ENCODE measurements around the gene TNS1. TPM values are rescaled to one million over a fixed set of nuclear protein-coding genes. Genes with fewer than 3 reads are reported as not detected.

TNS1 gene
- total RNA-seq, 1 donor from 2014 or later = 0.13 TPM

DNA sequence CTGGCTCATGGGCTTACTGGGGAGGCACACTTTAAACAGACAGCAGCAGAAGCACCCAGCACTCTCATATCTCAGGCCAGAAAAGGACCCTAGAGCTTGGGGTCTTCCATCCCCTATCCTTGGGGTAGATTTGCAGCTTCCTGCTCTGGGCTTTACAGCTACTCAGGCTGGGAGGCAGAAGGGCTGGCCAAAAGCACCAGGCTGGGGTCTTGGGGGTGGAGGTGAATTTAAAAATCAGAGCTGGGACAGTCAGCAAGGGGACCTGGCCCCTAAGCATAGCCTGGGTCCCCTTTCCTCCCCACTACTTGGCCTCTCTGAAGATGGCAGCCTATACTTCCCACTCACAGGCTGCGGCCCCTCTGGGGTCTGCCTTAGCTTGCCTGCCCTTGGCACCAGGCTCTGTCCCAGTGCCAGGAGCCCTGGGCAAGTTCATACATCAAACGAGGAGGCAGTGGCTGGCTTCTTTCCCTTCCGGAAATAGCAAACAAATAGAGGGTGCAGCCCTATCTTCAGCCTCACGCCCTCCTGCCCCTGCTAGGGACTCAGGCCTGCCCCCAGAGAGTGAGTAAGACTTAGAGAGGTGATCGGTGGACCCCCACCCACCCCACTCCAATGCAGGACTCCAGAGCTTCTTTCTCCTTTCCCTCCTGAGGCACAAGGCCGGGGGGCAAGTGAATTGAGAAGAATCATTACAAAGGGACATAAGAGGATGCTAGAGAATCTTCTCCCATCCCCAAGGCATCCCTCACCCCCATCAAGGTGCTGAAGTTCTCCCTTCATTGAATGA, 26.0 kb upstream of the TNS1 start:
- no peak overlapping the region for H3K27ac Mint-ChIP-seq
- intact Hi-C loops (cut with micrococcal nuclease) = no loop called here
- TF ChIP-seq, protein P1, sequence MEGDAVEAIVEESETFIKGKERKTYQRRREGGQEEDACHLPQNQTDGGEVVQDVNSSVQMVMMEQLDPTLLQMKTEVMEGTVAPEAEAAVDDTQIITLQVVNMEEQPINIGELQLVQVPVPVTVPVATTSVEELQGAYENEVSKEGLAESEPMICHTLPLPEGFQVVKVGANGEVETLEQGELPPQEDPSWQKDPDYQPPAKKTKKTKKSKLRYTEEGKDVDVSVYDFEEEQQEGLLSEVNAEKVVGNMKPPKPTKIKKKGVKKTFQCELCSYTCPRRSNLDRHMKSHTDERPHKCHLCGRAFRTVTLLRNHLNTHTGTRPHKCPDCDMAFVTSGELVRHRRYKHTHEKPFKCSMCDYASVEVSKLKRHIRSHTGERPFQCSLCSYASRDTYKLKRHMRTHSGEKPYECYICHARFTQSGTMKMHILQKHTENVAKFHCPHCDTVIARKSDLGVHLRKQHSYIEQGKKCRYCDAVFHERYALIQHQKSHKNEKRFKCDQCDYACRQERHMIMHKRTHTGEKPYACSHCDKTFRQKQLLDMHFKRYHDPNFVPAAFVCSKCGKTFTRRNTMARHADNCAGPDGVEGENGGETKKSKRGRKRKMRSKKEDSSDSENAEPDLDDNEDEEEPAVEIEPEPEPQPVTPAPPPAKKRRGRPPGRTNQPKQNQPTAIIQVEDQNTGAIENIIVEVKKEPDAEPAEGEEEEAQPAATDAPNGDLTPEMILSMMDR (IDR thresholded peaks at IDR 0.05) = no peak
- no peak for ATAC-seq (ENCODE audit: low read depth)
- no peaks in the 10 kb centered on the region for H3K4me1 Mint-ChIP-seq
- H3K27me3 Mint-ChIP-seq = no peaks in the 10 kb centered on the region
- no peaks in the 10 kb centered on the region for H3K9me3 Mint-ChIP-seq
- ChIA-PET POLR2A (no interaction called here), CTCF (no interaction called here)
- H3K4me3 Mint-ChIP-seq = no peak overlapping the region
- no peak for DNase-seq
- H3K36me3 Mint-ChIP-seq (ENCODE audit: low read depth) = no peaks in the 10 kb centered on the region

DNA sequence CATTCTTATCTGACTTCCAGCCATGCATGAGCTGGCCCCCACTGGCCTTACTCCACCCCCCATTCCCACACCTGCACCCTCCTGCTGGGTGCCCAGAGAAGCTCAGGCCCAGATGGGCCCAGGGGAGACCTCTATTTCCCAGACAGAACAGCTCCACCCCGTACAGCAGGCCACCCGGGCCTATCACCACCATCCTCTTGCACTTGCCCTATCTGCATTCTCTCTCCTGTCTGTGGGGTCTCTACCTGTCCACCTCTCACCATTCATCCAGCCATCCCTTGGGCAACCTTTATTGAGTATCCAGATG, 25.3 kb upstream of the TNS1 start:
- CTCF ChIA-PET = no interaction called here
- Mint-ChIP-seq H3K4me3 (no peak overlapping the region), H3K4me1 (no peaks in the 10 kb centered on the region), H3K27ac (no peak overlapping the region), H3K27me3 (no peaks in the 10 kb centered on the region), H3K9me3 (no peaks in the 10 kb centered on the region), H3K36me3 (ENCODE audit: low read depth) (no peaks in the 10 kb centered on the region)
- DNase-seq (no peak), ATAC-seq (ENCODE audit: low read depth) (no peak)
- intact Hi-C loops (cut with micrococcal nuclease) = no loop called here
- POLR2A ChIA-PET = no interaction called here
- TF ChIP-seq, protein P1 (IDR thresholded peaks at IDR 0.05) = no peak

DNA sequence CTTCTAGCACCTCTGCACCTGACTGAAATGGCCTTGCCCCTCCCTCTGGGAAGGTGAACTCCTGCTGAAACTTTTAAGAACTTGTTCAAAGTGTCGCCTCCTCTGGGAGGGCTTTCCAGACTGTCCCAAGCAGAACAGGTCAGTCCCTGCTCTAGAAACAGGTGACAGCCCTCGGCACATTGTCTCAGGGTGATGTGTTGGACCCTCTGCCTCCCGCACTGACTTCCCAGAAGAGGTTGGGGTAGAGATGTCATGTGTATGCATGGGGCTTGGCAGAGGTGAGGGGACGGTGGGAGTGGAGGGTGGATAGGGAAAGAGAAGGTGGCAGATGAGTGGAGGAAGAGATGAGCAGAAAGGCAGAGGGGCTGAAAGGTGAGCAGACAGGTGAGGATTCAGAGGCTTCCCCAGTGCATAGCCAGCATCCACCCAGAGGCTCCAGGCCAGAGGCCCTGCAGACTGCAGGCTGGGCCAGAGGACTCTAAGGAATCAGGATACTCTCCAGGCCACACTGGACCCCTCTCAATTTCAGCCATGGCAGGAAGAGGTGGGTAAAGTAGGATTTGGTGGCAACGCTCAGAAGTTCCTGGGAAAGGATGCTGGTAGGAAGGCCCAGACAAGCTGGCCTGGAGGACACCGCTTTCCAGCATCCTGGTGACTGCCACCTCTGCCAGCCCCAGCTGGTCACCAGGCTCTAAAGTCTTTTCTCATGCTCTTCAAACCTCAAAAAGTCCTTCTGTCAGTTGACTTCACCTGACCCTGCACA, 24.8 kb upstream of the TNS1 start:
- POLR2A ChIA-PET = no interaction called here
- Mint-ChIP-seq H3K36me3 (ENCODE audit: low read depth) (no peaks in the 10 kb centered on the region), H3K27ac (no peak overlapping the region)

DNA sequence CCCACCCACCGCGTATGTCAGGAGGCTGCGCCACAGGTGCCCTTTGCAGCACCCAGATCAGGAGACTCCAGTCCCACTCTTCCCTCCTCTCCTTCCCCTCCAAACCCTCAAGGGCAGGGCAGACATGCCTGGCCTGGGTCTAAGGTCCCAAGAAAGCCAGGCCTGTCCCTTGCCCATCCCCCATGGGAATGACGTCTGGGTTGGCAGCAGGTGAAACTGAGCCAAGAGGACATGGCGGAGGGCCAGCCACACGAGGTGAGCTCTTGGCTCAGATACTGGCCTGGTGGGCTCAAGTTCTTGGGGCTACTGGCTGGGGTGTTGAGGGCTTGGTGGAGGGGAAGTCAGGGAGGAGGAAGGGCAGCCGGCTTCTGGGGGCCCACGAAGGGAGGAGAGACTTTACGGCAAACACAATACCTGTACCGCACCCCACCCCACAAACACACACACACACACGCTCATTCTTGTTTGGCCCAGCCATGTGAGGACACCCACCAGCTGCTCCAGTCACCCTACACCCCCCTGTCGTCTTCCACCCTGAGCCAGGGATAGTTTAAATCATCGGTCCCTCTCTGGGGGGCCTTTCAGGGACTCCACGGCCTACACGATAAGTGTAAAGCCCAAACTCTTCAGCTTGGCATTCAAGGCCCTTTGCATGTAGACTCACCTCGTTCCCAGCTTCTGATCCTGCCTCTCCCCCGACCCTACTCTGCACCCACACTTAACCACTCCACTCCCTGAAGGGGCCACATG, 24.1 kb upstream of the TNS1 start:
- ChIA-PET CTCF (no interaction called here), POLR2A (no interaction called here)
- H3K9me3 Mint-ChIP-seq = no peaks in the 10 kb centered on the region
- no peak overlapping the region for H3K4me3 Mint-ChIP-seq
- no peaks in the 10 kb centered on the region for H3K36me3 Mint-ChIP-seq (ENCODE audit: low read depth)
- no peak overlapping the region for H3K27ac Mint-ChIP-seq
- no peak for DNase-seq
- TF ChIP-seq, protein P1 (IDR thresholded peaks at IDR 0.05) = no peak
- H3K4me1 Mint-ChIP-seq = no peaks in the 10 kb centered on the region
- intact Hi-C loops (cut with micrococcal nuclease) = no loop called here
- no peak for ATAC-seq (ENCODE audit: low read depth)
- no peaks in the 10 kb centered on the region for H3K27me3 Mint-ChIP-seq

More for the DNA sequence above, 24.8 kb upstream of the TNS1 start:
- CTCF ChIA-PET = no interaction called here
- intact Hi-C loops (cut with micrococcal nuclease) = no loop called here
- Mint-ChIP-seq H3K27me3 (no peaks in the 10 kb centered on the region), H3K4me3 (no peak overlapping the region), H3K9me3 (no peaks in the 10 kb centered on the region), H3K4me1 (no peaks in the 10 kb centered on the region)
- TF ChIP-seq, protein P1 (IDR thresholded peaks at IDR 0.05) = no peak
- no peak for ATAC-seq (ENCODE audit: low read depth)
- no peak for DNase-seq

DNA sequence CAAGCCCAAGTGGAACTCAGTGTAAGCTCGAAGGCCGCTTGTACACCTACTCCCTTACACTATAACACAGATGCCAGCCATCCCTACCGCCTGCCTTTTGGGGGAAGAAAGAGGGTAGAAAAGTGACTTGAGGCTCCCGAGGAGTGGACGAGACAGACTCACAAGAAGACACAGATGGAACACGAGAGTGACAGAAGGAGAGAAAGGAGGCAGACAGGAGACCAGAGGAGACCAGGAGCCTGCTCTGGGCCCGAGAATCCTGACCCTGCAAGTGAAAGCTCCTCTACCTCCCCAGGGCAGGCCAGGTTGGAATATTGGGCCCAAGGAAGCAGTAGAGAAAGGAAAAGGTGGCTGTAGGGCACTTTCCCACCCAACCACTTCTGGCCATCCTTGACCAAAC, 23.4 kb upstream of the TNS1 start:
- H3K36me3 Mint-ChIP-seq (ENCODE audit: low read depth) = no peaks in the 10 kb centered on the region
- ATAC-seq (ENCODE audit: low read depth) (no peak), DNase-seq (no peak)
- TF ChIP-seq, protein P1 (IDR thresholded peaks at IDR 0.05) = no peak
- no peaks in the 10 kb centered on the region for H3K9me3 Mint-ChIP-seq
- ChIA-PET POLR2A (no interaction called here), CTCF (no interaction called here)
- no peak overlapping the region for H3K27ac Mint-ChIP-seq
- intact Hi-C loops (cut with micrococcal nuclease) = no loop called here
- H3K27me3 Mint-ChIP-seq = no peaks in the 10 kb centered on the region
- H3K4me3 Mint-ChIP-seq = no peak overlapping the region
- H3K4me1 Mint-ChIP-seq = no peaks in the 10 kb centered on the region

All from activated B cell treated with CpG ODN at 0.5 μM for 24 hours (primary cell).